Loucy (cell line): Measurements from ENCODE around the gene AMBRA1.

ENCODE experiments used
- EZH2phosphoT487 ChIP-seq: fragments of 200-600 bp; IDR thresholded peaks from 2 replicates; pipeline ENCODE4 v1.6.1; 2018; ENCODE audit warnings: antibody characterized with exemption, mild to moderate bottlenecking, moderate library complexity, borderline replicate concordance
- TF ChIP-seq, protein P1 (sequence below): fragments of 200-600 bp; sonication (generic); conservative IDR thresholded peaks from 2 replicates; pipeline ENCODE4 v1.5.1; 2014; ENCODE audit warnings: mild to moderate bottlenecking, antibody characterized with exemption, low read length

DNA sequence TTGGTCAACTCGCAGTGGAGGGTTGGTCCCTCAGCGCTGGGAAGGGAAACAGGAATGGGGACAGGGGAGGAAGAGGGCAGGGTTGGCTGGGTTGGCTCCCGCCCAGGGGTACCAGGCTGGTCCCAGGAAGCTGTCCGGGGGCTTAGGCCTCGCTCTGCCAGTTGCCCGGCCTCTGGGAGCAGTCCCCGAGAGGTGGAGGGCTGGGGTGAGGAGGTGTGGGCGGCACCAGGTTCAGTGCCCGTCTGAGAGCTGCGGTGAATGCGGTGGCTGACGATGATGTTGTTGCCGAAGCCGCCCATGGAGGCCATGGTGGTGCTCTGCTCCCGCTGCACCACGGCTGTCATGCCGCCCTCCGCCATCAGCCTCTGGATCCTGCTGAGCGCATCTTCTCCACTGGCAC is 196.3 kb downstream of the AMBRA1 start:
- TF ChIP-seq, protein P1, sequence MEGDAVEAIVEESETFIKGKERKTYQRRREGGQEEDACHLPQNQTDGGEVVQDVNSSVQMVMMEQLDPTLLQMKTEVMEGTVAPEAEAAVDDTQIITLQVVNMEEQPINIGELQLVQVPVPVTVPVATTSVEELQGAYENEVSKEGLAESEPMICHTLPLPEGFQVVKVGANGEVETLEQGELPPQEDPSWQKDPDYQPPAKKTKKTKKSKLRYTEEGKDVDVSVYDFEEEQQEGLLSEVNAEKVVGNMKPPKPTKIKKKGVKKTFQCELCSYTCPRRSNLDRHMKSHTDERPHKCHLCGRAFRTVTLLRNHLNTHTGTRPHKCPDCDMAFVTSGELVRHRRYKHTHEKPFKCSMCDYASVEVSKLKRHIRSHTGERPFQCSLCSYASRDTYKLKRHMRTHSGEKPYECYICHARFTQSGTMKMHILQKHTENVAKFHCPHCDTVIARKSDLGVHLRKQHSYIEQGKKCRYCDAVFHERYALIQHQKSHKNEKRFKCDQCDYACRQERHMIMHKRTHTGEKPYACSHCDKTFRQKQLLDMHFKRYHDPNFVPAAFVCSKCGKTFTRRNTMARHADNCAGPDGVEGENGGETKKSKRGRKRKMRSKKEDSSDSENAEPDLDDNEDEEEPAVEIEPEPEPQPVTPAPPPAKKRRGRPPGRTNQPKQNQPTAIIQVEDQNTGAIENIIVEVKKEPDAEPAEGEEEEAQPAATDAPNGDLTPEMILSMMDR: no peak
- TF ChIP-seq EZH2phosphoT487: no peak
